Thyroid gland (tissue), 4 donors: ENCODE measurements around the gene SLITRK3.

Source experiments
- POLR2A ChIP-seq, 2 donors: fragments of 450-650 bp; IDR thresholded peaks; one replicate each; pipeline ENCODE4 v1.6.1; 2017; ENCODE audit warnings: antibody characterized with exemption in 2 of 2, mild to moderate bottlenecking in 2 of 2, moderate library complexity in 1 of 2
- TF ChIP-seq, protein P1 (sequence below), 6 experiments: fragments of 200-600 bp in 3 of 6; fragments of 450-650 bp in 3 of 6; sonication (generic) in 3 of 6; IDR thresholded peaks; one replicate each; pipeline ENCODE4 v1.5.1; 2016 to 2019; ENCODE audit warnings: antibody characterized with exemption in 6 of 6, mild to moderate bottlenecking in 2 of 6, inconsistent platforms in 1 of 6, moderate library complexity in 1 of 6

DNA sequence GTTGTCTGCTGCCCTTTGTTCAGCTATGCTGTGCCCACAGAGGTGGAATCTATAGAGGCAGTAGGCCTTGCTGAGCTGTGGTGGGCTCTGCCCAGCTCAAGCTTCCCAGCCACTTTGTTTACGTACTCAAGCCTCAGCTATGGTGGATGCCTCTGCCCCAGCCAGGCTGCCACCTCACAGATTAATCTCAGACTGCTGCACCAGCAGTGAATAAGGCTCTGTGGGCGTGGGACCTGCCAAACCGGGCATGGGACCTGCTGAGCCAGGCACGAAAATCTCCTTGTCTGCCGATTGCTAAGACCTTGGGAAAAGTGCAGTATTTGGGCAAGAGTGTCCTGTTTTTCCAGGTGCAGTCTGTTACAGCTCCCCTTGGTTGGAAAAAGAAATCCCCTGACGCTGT, 26.8 kb downstream of the SLITRK3 start:
- TF ChIP-seq, protein P1, sequence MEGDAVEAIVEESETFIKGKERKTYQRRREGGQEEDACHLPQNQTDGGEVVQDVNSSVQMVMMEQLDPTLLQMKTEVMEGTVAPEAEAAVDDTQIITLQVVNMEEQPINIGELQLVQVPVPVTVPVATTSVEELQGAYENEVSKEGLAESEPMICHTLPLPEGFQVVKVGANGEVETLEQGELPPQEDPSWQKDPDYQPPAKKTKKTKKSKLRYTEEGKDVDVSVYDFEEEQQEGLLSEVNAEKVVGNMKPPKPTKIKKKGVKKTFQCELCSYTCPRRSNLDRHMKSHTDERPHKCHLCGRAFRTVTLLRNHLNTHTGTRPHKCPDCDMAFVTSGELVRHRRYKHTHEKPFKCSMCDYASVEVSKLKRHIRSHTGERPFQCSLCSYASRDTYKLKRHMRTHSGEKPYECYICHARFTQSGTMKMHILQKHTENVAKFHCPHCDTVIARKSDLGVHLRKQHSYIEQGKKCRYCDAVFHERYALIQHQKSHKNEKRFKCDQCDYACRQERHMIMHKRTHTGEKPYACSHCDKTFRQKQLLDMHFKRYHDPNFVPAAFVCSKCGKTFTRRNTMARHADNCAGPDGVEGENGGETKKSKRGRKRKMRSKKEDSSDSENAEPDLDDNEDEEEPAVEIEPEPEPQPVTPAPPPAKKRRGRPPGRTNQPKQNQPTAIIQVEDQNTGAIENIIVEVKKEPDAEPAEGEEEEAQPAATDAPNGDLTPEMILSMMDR (IDR thresholded peaks at IDR 0.05), result no peak
- TF ChIP-seq POLR2A (IDR thresholded peaks at IDR 0.05), result no peak
